A549 (cell line): ENCODE data around the gene HRH3. TPM values are rescaled to one million over a fixed set of nuclear protein-coding genes. Genes with fewer than 3 reads are reported as not detected.

Experiments used
- ATAC-seq, 2 experiments: fragments of 200-7000 bp in 1 of 2; fragments of >200 bp in 1 of 2; cut with Nextera tagmentation in 1 of 2; cut with Tn5 transposase in 1 of 2; 3 replicates each; pipeline versions ENCODE4 v1.8.0 to v1.9.1; 2018 to 2020; ENCODE audit warnings: mild to moderate bottlenecking in 1 of 2, moderate library complexity in 1 of 2
- CTCF ChIA-PET: fragments of 300-600 bp; sonication (Branson Sonifier 250); formaldehyde crosslinking; extraction: SDS; loops from one replicate; lab custom pipeline; 2021; ENCODE audit warnings: antibody characterized with exemption, inconsistent platforms; lab: Yijun Ruan, JAX
- POLR2A ChIA-PET: fragments of 350-600 bp; formaldehyde crosslinking; extraction: SDS; loops from one replicate; lab custom pipeline; 2021; ENCODE audit warnings: antibody characterized with exemption, inconsistent platforms; lab: Yijun Ruan, JAX
- DNase-seq, 2 experiments: peaks; one replicate each; pipeline versions ENCODE4 v3.0.0 to v3.0.0-alpha.2; 2011 to 2016; ENCODE audit warnings: low read depth in 1 of 2, low spot score in 1 of 2
- FAIRE-seq: peaks from 2 replicates; lab custom pipeline; 2011; peaks lifted over from hg19 to GRCh38; lab: Jason Lieb, UNC
- H3K27ac ChIP-seq, 2 experiments: fragments of >200 bp; sonication (Bioruptor Twin); formaldehyde crosslinking; 3 replicates each; pipeline ENCODE4 v1.5.1; 2016 to 2017
- H3K4me1 ChIP-seq: fragments of >200 bp; sonication (Bioruptor Twin); formaldehyde crosslinking; 3 replicates; pipeline ENCODE4 v1.6.1; 2016
- H3K4me2 ChIP-seq: fragments of >200 bp; sonication (Bioruptor Twin); formaldehyde crosslinking; 3 replicates; pipeline ENCODE4 v1.6.1; 2016
- H3K4me3 ChIP-seq: fragments of >200 bp; sonication (Bioruptor Twin); formaldehyde crosslinking; 3 replicates; pipeline ENCODE4 v1.5.1; 2016
- H3K9me3 ChIP-seq: fragments of >200 bp; sonication (Bioruptor Twin); formaldehyde crosslinking; 3 replicates; pipeline ENCODE4 v1.6.1; 2016
- ATOH8 ChIP-seq: fragments of 250-450 bp; sonication (Bioruptor Pico); IDR thresholded peaks from 2 replicates; pipeline ENCODE4 v1.5.0; 2020; ENCODE audit warnings: low read depth, mild to moderate bottlenecking, moderate library complexity
- BCL3 ChIP-seq: fragments of >200 bp; sonication (Bioruptor Twin); formaldehyde crosslinking; IDR thresholded peaks from 3 replicates; pipeline ENCODE4 v1.6.1; 2016
- CBX2 ChIP-seq: fragments of 200-600 bp; sonication (generic); IDR thresholded peaks from 2 replicates; pipeline ENCODE4 v1.6.1; 2016; ENCODE audit warnings: low read depth, mild to moderate bottlenecking, borderline replicate concordance
- CBX8 ChIP-seq: fragments of 200-600 bp; sonication (generic); IDR thresholded peaks from 2 replicates; pipeline ENCODE4 v1.6.1; 2016
- CHD2 ChIP-seq: fragments of 150-350 bp; IDR thresholded peaks from 2 replicates; pipeline ENCODE4 v1.6.1; 2014; ENCODE audit warnings: low read length; ENCODE audit not compliant: partially characterized antibody
- CHD4 ChIP-seq: fragments of 200-600 bp; sonication (generic); IDR thresholded peaks from 2 replicates; pipeline ENCODE4 v1.6.1; 2016; ENCODE audit warnings: antibody characterized with exemption, mild to moderate bottlenecking, borderline replicate concordance
- EHF ChIP-seq: fragments of 250-450 bp; sonication (Bioruptor Pico); IDR thresholded peaks from 2 replicates; pipeline ENCODE4 v1.5.0; 2020; ENCODE audit warnings: mild to moderate bottlenecking
- EHMT2 ChIP-seq: fragments of 200-600 bp; sonication (generic); IDR thresholded peaks from 2 replicates; pipeline ENCODE4 v1.6.1; 2016; ENCODE audit warnings: antibody characterized with exemption, low read depth, mild to moderate bottlenecking, moderate library complexity
- EP300 ChIP-seq, 2 experiments: fragments of >200 bp; sonication (Bioruptor Twin); formaldehyde crosslinking; IDR thresholded peaks; 2 replicates in 1 of 2; 3 replicates in 1 of 2; pipeline ENCODE4 v1.6.1; 2016 to 2017
- GATA3 ChIP-seq: IDR thresholded peaks from 2 replicates; pipeline ENCODE4 v1.6.1; 2012; ENCODE audit warnings: borderline replicate concordance
- HES2 ChIP-seq: fragments of >200 bp; sonication (Bioruptor Twin); formaldehyde crosslinking; IDR thresholded peaks from 2 replicates; pipeline ENCODE4 v1.6.1; 2016
- HEYL ChIP-seq: fragments of 250-450 bp; sonication (Bioruptor Pico); IDR thresholded peaks from 2 replicates; pipeline ENCODE4 v1.8.0; 2021; ENCODE audit warnings: mild to moderate bottlenecking, moderate library complexity
- HOXB5 ChIP-seq: fragments of 250-450 bp; sonication (Bioruptor Pico); IDR thresholded peaks from 2 replicates; pipeline ENCODE4 v1.5.0; 2020; ENCODE audit warnings: mild to moderate bottlenecking, moderate library complexity
- KDM1A ChIP-seq: fragments of 200-600 bp; sonication (generic); IDR thresholded peaks from 2 replicates; pipeline ENCODE4 v1.6.1; 2016; ENCODE audit warnings: low read depth, mild to moderate bottlenecking
- KDM5A ChIP-seq: fragments of 200-600 bp; sonication (generic); IDR thresholded peaks from 2 replicates; pipeline ENCODE4 v1.6.1; 2016; ENCODE audit warnings: antibody characterized with exemption, mild to moderate bottlenecking
- MAX ChIP-seq: IDR thresholded peaks from 2 replicates; pipeline ENCODE4 v1.6.1; 2012
- MAZ ChIP-seq: fragments of 150-350 bp; IDR thresholded peaks from 2 replicates; pipeline ENCODE4 v1.6.1; 2014; ENCODE audit warnings: antibody characterized with exemption, low read depth, low read length, borderline replicate concordance
- PBX3 ChIP-seq: IDR thresholded peaks from 2 replicates; pipeline ENCODE4 v1.6.1; 2012
- PHF8 ChIP-seq: fragments of 200-600 bp; sonication (generic); IDR thresholded peaks from 2 replicates; pipeline ENCODE4 v1.6.1; 2016; ENCODE audit warnings: low read depth, mild to moderate bottlenecking, antibody characterized with exemption, moderate library complexity, borderline replicate concordance
- RAD21 ChIP-seq, 2 experiments: fragments of >200 bp in 1 of 2; sonication (Bioruptor Twin) in 1 of 2; formaldehyde crosslinking in 1 of 2; IDR thresholded peaks in 1 of 2; conservative IDR thresholded peaks in 1 of 2; 2 replicates in 1 of 2; 3 replicates in 1 of 2; pipeline ENCODE4 v1.6.1; 2012 to 2018; ENCODE audit warnings: inconsistent platforms in 1 of 2
- RARB ChIP-seq: fragments of 250-450 bp; sonication (Bioruptor Pico); IDR thresholded peaks from 2 replicates; pipeline ENCODE4 v1.8.0; 2021; ENCODE audit warnings: mild to moderate bottlenecking, moderate library complexity
- REST ChIP-seq: fragments of 200-600 bp; sonication (generic); IDR thresholded peaks from 2 replicates; pipeline ENCODE4 v1.6.1; 2016; ENCODE audit warnings: antibody characterized with exemption, mild to moderate bottlenecking, moderate library complexity
- RFX5 ChIP-seq: fragments of 450-650 bp; IDR thresholded peaks from 2 replicates; pipeline ENCODE4 v1.7.1; 2014; ENCODE audit warnings: antibody characterized with exemption, mild to moderate bottlenecking, moderate library complexity
- RNF2 ChIP-seq: fragments of 200-600 bp; sonication (generic); IDR thresholded peaks from 2 replicates; pipeline ENCODE4 v1.6.1; 2016; ENCODE audit warnings: low read depth, mild to moderate bottlenecking, antibody characterized with exemption, moderate library complexity, borderline replicate concordance
- ZC3H11A ChIP-seq: fragments of 450-650 bp; IDR thresholded peaks from 2 replicates; pipeline ENCODE4 v1.6.1; 2014; ENCODE audit warnings: antibody characterized with exemption, mild to moderate bottlenecking
- WGBS: methylation state at CpG from one replicate; pipeline ENCODE4 v1.1.6; 2017; ENCODE audit errors: missing lambda C conversion rate; 5-methylcytosine and 5-hydroxymethylcytosine counted together
- polyA plus RNA-seq, 4 experiments: library from polyadenylated mRNA; depleted of rRNA in 3 of 4; stranded (reverse); fragments of >200 nt; fragmentation: RNase III in 1 of 4; extraction: RNeasy Plus Mini Kit Qiagen cat#74134 plus additional on column Dnase treatment in 1 of 4; gene quantifications; 2 replicates in 3 of 4; 3 replicates in 1 of 4; pipeline ENCODE4 v1.2.3, GENCODE V29; 2011 to 2017

The HRH3 gene
- polyA plus RNA-seq, 2 of the 4 experiments (the other 2 are of a cell fraction) = not detected

- TF ChIP-seq ATOH8 (CRISPR knock-in tag) (no peak), CBX8 (no peak), RNF2 (no peak), CBX2 (no peak), KDM1A (no peak), RARB (no peak)
Measured at GRCh38 chr20:62217913-62218773, 1.9 kb downstream of the HRH3 start (continued).

- TF ChIP-seq PHF8 (no peak), EP300 (IDR thresholded peaks at IDR 0.05) (no peak), MAZ (no peak), CHD2 (no peak), EHMT2 (no peak), ZC3H11A (no peak), MAX (no peak), RFX5 (no peak), HOXB5 (CRISPR knock-in tag) (no peak), KDM5A (no peak), RAD21 (conservative IDR thresholded peaks at IDR 0.05 in 1 of 2, IDR thresholded peaks at IDR 0.05 in 1 of 2) (no peak), CHD4 (no peak), EHF (no peak), RNF2 (no peak), GATA3 (no peak), RARB (no peak)
- no peak overlapping the region for H3K4me3 ChIP-seq
- WGBS = 30% methylated on average over 20 of the region's 26 CpGs
- H3K9me3 ChIP-seq = no peaks in the 10 kb centered on the region
- FAIRE-seq = no peak
- H3K27ac ChIP-seq = no peak overlapping the region
- DNase-seq = no peak
- POLR2A ChIA-PET = no interaction called here
- no peak for ATAC-seq
- peaks cover 22% of the 10 kb centered on the region; the same call in 2 of the 3 replicates for H3K4me1 ChIP-seq
- CTCF ChIA-PET = interaction anchor here (0.7 to 0.8 kb wide), 2 partner anchors 166 to 193 kb away, joined by 3 to 4 read pairs; no protein-coding TSS in a partner anchor
- no peak overlapping the region for H3K4me2 ChIP-seq
Measured at GRCh38 chr20:62216636-62217566, 3.2 kb downstream of the HRH3 start.

GRCh38 chr20:62215991-62216635 lies 4.0 kb downstream of the HRH3 start:
- no peak for FAIRE-seq
- Histone ChIP-seq H3K9me3 (no peaks in the 10 kb centered on the region), H3K4me1 (peaks cover 22% of the 10 kb centered on the region; the same call in 2 of the 3 replicates), H3K27ac (no peak overlapping the region), H3K4me3 (no peak overlapping the region), H3K4me2 (no peak overlapping the region)
- POLR2A ChIA-PET = no interaction called here
- 65% methylated on average over 24 of the region's 40 CpGs for WGBS
- ATAC-seq = no peak
- no peak for DNase-seq
- TF ChIP-seq REST (no peak), PBX3 (no peak), HES2 (no peak), HEYL (CRISPR knock-in tag) (no peak), BCL3 (no peak)
- CTCF ChIA-PET = interaction anchor here (0.7 kb wide), 1 partner anchor 184 kb away, joined by 3 read pairs; no protein-coding TSS in a partner anchor
